UCSD-AML1 (cell line): Measurements from ENCODE around the gene NOP9.
A peak's percentile ranks its signal among the peaks of the same experiment; 100 is the strongest.

ENCODE experiments used
- DNase-seq: peaks from one replicate; lab custom pipeline; 2025; ENCODE audit not compliant: unreplicated experiment; lab: John Stamatoyannopoulos, UW

NOP9 gene

DNA sequence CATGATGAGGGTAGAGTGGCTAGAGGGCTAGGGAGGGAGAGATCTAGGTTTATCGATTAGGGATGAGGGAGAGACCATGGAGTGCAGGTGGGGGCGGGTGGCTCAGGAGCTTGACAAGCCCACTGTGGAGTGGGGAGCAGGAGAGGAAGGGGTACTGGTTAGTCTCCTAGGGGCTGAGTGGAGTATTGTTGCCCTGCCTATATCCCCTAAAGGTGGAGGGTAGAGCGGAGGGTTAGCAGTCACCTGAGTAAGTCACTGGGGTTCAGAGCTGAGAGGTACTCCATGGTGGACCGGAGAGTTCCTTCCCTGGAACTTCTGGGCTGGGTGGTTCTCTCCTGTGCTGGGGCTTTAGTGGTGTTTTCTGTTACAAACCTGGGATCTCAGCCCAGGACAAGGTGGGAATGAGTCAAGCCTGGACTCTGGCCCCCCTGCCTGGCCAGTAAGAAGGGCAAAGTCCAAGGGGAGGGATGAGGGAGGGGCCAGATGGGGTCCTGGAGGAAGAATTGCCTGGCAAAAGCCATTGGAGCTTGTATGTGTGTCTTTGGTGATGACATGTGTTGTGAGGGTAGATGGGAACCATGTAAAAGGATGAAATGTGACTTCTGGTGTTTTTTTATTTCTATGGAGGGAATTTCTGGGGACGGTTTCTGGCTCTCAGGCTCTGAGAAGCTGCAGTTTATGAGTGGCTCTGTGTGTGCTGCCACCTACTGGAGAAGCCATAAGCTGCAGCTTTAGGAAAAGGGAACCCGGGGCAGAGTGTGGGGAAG lies 8.1 kb downstream of the NOP9 start, which contains the start of gene CIDEB:
Gene CIDEB, minus strand, starts transcription at position 403 of the 767 bp plus-strand sequence. Its CDS starts 119 bp downstream, at position 284.
- DNase-seq = peak; percentile 60

DNA sequence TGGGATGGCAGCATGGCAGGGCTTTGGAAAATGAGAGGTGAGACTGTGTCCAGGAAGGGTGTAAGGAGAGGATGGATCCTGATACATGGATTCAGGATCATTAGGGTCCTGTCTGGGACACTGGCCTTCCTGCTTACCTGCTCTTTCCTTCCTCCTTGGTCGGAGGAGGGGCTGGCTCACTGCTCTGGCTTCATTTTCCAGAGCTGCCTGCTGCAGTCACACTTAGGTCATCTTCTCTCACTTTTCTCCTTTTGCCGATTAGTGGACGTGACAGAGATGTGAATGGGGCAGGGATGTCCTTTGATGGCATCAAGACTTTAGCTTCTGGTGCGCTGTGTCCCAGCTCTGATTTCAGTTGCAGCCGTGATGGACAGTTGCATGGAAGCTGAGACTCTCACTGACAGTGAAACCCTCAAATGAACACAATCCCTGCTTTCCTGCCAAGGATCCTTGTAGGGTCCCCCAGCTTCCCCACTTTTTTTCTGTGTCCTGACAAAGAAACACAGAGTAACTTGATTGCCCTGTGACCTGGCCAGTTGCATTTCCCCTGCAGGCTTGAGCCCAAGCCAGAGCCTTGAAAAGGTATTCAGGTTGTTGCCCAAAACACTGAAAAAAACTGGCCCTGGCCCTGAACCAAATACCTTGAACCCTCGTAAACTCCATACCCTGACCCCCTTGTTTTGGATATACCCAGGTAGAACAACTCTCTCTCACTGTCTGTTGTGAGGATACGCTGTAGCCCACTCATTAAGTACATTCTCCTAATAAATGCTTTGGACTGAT lies 8.9 kb downstream of the NOP9 start:
- DNase-seq = no peak

- DNase-seq = no peak
Observed at GRCh38 chr14:24309538-24310264, 10.1 kb downstream of the NOP9 start, which contains the start of gene LTB4R2. LTB4R2 (plus strand) TSS chr14:24310140; CDS start chr14:24310665, 525 bp downstream.

DNA sequence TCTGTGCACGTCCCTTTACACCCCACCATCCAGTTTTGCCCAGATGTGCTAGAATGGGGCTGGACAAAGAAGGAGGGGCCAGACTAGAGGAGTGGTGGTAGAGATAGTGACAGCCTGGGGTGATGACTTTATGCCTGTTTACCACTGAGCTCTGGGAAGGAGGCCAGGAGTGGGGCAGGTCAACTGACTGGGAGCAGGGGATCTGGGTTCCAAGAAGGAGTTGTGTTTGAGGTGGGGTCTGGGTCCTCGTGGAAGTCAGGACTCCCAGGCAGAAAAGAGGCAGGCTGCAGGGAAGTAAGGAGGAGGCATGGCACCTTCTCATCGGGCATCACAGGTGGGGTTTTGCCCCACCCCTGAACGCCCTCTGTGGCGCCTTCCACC lies 10.6 kb downstream of the NOP9 start:
- no peak for DNase-seq

GRCh38 chr14:24310646-24311604 lies 11.3 kb downstream of the NOP9 start, which contains the start of gene LTB4R:
LTB4R (plus strand) TSS chr14:24311502; CDS start chr14:24315652, 4,150 bp downstream.
- DNase-seq = no peak

DNA sequence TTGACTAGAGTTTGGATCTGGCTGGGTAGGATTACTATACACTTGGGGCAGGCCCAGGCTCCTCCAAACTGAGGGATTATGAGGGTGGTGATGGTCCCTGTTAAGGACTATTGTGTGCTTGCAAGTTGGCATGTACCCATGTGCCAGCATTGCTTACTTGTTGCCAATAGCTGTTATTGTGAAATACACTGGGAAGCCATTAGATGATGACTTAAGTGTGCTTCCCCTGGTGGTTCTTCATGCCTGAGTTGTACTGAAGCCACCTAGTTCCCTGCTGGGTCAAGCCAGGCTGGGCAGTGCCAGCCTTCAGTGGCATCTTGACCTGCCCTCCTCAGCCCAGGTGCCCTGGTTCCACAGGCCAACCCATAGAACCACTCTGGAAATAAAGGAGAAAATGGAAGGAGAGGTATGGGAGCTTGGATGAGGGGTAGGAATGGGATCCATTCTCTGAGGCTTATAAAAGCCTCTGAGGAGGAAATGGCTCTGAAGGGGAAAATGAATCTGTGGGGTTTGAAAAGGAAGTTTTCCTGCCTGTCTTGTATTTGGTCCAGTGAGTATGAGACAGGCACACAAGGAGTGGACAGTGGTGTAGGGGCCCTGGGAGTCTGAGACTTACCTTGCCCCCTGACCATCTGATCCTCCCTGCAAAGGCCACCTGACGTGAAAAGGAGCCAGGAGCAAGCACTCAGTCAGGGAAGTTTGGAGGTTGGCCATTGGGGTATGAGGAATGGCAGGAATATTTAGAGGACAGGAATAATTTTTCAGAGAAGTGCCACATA lies 12.4 kb downstream of the NOP9 start:
- no peak for DNase-seq

GRCh38 chr14:24312736-24313507 lies 13.3 kb downstream of the NOP9 start:
- DNase-seq = peak; percentile 80

DNA sequence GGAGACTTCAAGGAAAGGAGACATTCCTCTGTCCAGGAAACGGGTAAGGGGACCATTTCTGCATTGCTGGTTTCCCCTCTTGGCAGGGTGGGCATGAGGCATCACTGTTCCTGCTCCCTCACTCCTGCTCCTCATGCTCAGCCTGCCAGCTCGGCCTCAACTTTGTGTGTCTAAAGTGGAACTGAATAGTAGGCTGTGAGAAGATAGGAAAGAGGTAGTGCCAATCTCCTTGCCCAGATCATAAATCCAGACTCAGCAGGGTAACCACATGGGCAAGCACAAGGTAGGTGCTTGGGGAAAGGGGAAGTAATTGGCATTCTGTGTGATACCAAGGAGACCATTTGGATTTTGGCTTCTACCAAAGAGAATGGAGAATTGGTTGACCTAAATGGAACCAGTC lies 14.3 kb downstream of the NOP9 start:
- DNase-seq = no peak

DNA sequence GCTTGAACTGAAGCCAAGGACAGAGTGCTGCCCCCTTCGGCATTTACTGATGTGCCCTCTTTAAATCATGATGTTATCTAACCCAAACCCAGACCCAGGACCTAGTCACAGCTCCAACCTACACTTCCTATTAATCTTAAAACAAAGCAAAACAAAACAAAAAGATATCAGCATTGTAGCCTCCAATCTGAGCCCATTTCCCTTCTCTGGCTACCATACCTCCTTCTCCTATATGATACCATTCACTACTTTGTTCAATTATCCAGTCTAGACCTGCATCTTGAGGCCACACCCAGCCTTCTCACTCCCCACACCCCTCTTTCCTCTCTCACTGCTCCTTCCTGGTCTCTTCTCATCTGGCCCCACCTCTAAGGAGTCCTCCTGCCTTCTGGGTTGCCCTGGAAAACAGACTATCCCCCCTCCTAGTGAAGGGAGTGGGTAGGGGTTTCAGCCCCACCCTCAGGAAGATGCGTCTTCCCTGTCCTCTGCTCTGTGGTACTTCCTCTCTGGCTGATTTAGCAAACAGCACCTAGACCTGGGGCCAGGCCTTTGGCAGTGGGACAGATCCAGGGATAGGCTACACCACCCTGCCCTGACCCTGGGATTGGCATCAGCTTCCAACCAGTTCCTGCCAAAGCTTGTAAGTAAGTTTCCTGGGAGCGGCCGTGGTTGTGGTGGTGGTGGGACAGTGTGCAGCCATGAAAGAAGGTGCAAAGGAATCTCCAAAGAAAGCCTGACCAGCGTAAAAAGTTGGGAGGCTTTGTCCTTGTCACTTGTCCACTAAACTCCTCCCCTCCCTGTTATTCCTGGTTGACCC lies 14.9 kb downstream of the NOP9 start:
- no peak for DNase-seq

- DNase-seq = no peak
Observed at GRCh38 chr14:24315243-24315806, 15.7 kb downstream of the NOP9 start.

GRCh38 chr14:24315807-24316596 lies 16.4 kb downstream of the NOP9 start:
- DNase-seq = no peak

DNA sequence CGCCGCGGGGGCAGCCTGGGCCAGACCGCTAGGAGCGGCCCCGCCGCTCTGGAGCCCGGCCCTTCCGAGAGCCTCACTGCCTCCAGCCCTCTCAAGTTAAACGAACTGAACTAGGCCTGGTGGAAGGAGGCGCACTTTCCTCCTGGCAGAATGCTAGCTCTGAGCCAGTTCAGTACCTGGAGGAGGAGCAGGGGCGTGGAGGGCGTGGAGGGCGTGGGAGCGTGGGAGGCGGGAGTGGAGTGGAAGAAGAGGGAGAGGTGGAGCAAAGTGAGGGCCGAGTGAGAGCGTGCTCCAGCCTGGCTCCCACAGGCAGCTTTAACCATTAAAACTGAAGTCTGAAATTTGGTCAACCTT lies 16.9 kb downstream of the NOP9 start:
- no peak for DNase-seq

GRCh38 chr14:24317141-24317928 lies 17.7 kb downstream of the NOP9 start:
- no peak for DNase-seq

DNA sequence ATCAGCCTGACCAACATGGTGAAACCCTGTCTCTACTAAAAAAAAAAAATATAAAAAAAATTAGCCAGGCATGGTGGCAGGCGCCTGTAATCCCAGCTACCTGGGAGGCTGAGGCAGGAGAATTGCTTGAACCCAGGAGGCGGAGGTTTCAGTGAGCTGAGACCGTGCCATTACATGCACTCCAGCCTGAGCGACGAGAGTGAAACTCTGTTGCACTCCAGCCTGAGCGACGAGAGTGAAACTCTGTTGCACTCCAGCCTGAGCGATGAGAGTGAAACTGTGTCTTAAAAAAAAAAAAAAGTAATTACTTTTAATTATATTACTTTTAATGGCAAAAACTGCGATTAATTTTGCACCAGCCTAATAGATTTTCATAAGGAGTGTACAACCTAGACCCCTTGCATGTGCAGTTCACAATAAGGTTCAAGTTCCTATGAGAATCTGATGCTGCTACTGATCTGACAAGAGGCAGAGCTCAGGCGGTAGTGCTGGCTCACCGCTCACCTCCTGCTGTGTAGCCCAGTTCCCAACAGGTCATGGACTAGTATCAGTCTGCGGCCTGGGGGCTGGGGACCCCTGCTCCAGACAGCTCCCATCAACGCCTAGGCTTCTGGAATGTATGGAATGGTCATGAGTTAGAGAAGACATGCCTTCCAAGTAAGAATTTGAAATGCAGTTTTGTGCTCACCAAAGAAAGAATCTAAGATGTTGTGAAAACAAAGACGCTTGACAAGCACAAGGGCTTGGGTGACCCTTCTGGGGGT lies 21.7 kb downstream of the NOP9 start:
- no peak for DNase-seq

- DNase-seq = no peak
Observed at GRCh38 chr14:24322672-24323071, 23.0 kb downstream of the NOP9 start.
